Measurements from ENCODE around the gene R3HDM4. TPM values are rescaled to one million over a fixed set of nuclear protein-coding genes. Genes with fewer than 3 reads are reported as not detected.

R3HDM4 gene
- total RNA-seq, 1 experiment from 2014 or later: 47.5 TPM

GRCh38 chr19:952680-953444, 39.8 kb upstream of the R3HDM4 start:
- peak; percentile 88 for DNase-seq
- Histone ChIP-seq H3K27me3 (ENCODE audit: control insufficient read depth, insufficient read depth, low read length) (no peaks in the 10 kb centered on the region), H3K4me3 (ENCODE audit: insufficient read depth, low read depth, low read length) (peak overlapping the region; percentile 19), H3K36me3 (replicated peaks; ENCODE audit: control insufficient read depth, insufficient read depth, low read length) (no peaks in the 10 kb centered on the region)

- no peaks in the 10 kb centered on the region for H3K27me3 ChIP-seq (ENCODE audit: control insufficient read depth, insufficient read depth, low read length)
- H3K36me3 ChIP-seq (replicated peaks; ENCODE audit: control insufficient read depth, insufficient read depth, low read length): no peaks in the 10 kb centered on the region; the same call in 1 of the 2 replicates
- no peak overlapping the region for H3K4me3 ChIP-seq (ENCODE audit: insufficient read depth, low read depth, low read length)
- no peak for DNase-seq
Measured at GRCh38 chr19:952049-952679, 39.1 kb upstream of the R3HDM4 start.

GRCh38 chr19:950352-951066, 37.5 kb upstream of the R3HDM4 start:
- Histone ChIP-seq H3K36me3 (replicated peaks; ENCODE audit: control insufficient read depth, insufficient read depth, low read length) (no peaks in the 10 kb centered on the region; the same call in 1 of the 2 replicates), H3K4me3 (ENCODE audit: insufficient read depth, low read depth, low read length) (no peak overlapping the region), H3K27me3 (ENCODE audit: control insufficient read depth, insufficient read depth, low read length) (no peaks in the 10 kb centered on the region)
- no peak for DNase-seq

GRCh38 chr19:948842-949496, 36.0 kb upstream of the R3HDM4 start:
- H3K27me3 ChIP-seq (ENCODE audit: control insufficient read depth, insufficient read depth, low read length): no peaks in the 10 kb centered on the region
- H3K4me3 ChIP-seq (ENCODE audit: insufficient read depth, low read depth, low read length): no peak overlapping the region
- DNase-seq: no peak
- no peaks in the 10 kb centered on the region; the same call in 1 of the 2 replicates for H3K36me3 ChIP-seq (replicated peaks; ENCODE audit: control insufficient read depth, insufficient read depth, low read length)

- no peaks in the 10 kb centered on the region for H3K27me3 ChIP-seq (ENCODE audit: control insufficient read depth, insufficient read depth, low read length)
- no peak overlapping the region for H3K4me3 ChIP-seq (ENCODE audit: insufficient read depth, low read depth, low read length)
- H3K36me3 ChIP-seq (replicated peaks; ENCODE audit: control insufficient read depth, insufficient read depth, low read length): no peaks in the 10 kb centered on the region; the same call in 1 of the 2 replicates
- DNase-seq: no peak
Measured at GRCh38 chr19:947707-948539, 34.9 kb upstream of the R3HDM4 start.

GRCh38 chr19:947090-947706, 34.2 kb upstream of the R3HDM4 start:
- no peaks in the 10 kb centered on the region for H3K27me3 ChIP-seq (ENCODE audit: control insufficient read depth, insufficient read depth, low read length)

GRCh38 chr19:945401-946252, 32.6 kb upstream of the R3HDM4 start:
- H3K36me3 ChIP-seq (replicated peaks; ENCODE audit: control insufficient read depth, insufficient read depth, low read length): peaks cover 3% of the 10 kb centered on the region
- H3K4me3 ChIP-seq (ENCODE audit: insufficient read depth, low read depth, low read length): no peak overlapping the region
- no peak for DNase-seq
- H3K27me3 ChIP-seq (ENCODE audit: control insufficient read depth, insufficient read depth, low read length): no peaks in the 10 kb centered on the region

More at GRCh38 chr19:947090-947706, 34.2 kb upstream of the R3HDM4 start:
- Histone ChIP-seq H3K4me3 (ENCODE audit: insufficient read depth, low read depth, low read length) (no peak overlapping the region), H3K36me3 (replicated peaks; ENCODE audit: control insufficient read depth, insufficient read depth, low read length) (peaks cover 3% of the 10 kb centered on the region)
- DNase-seq: no peak

GRCh38 chr19:944663-945241, 31.7 kb upstream of the R3HDM4 start:
- Histone ChIP-seq H3K36me3 (replicated peaks; ENCODE audit: control insufficient read depth, insufficient read depth, low read length) (peaks cover 3% of the 10 kb centered on the region), H3K27me3 (ENCODE audit: control insufficient read depth, insufficient read depth, low read length) (no peaks in the 10 kb centered on the region), H3K4me3 (ENCODE audit: insufficient read depth, low read depth, low read length) (no peak overlapping the region)
- no peak for DNase-seq

GRCh38 chr19:944171-944567, 31.1 kb upstream of the R3HDM4 start:
- Histone ChIP-seq H3K4me3 (ENCODE audit: insufficient read depth, low read depth, low read length) (no peak overlapping the region), H3K27me3 (ENCODE audit: control insufficient read depth, insufficient read depth, low read length) (no peaks in the 10 kb centered on the region), H3K36me3 (replicated peaks; ENCODE audit: control insufficient read depth, insufficient read depth, low read length) (peaks cover 3% of the 10 kb centered on the region)
- no peak for DNase-seq

GRCh38 chr19:943551-944170, 30.6 kb upstream of the R3HDM4 start:
- no peak for DNase-seq
- no peaks in the 10 kb centered on the region for H3K27me3 ChIP-seq (ENCODE audit: control insufficient read depth, insufficient read depth, low read length)
- H3K36me3 ChIP-seq (replicated peaks; ENCODE audit: control insufficient read depth, insufficient read depth, low read length): peaks cover 3% of the 10 kb centered on the region
- no peak overlapping the region for H3K4me3 ChIP-seq (ENCODE audit: insufficient read depth, low read depth, low read length)

GRCh38 chr19:942133-942645, 29.2 kb upstream of the R3HDM4 start:
- Histone ChIP-seq H3K4me3 (ENCODE audit: insufficient read depth, low read depth, low read length) (no peak overlapping the region), H3K27me3 (ENCODE audit: control insufficient read depth, insufficient read depth, low read length) (no peaks in the 10 kb centered on the region), H3K36me3 (replicated peaks; ENCODE audit: control insufficient read depth, insufficient read depth, low read length) (peaks cover 6% of the 10 kb centered on the region)
- DNase-seq: no peak
